ENCODE results near the gene E2F4. TPM values are rescaled to one million over a fixed set of nuclear protein-coding genes. Genes with fewer than 3 reads are reported as not detected.

E2F4 gene
- total and polyA plus RNA-seq, 10 of the 15 experiments (the other 5 are each of a cell fraction or from before 2014, with no cell fraction given) = 11.7 to 132 (median 95.9) TPM

DNA sequence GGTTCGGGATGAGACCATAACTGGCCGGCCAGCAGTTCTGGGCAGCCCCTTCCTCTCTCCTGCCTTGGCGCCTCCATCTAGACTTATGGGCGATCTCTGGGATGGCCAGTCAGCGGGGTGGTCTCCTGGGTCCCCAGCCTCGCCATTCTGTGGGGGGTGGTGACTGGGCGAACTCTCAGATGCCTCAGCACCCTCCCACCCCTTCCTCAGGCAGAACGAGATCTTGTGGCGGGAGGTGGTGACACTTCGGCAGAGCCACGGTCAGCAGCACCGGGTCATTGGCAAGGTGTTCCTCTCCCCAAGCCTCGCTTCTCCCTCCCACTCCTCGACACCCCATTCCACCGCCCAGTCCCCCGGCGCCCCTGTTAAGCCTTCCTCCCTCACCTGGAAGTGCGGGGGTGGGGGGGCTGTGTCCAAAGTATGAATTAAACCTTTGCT is 25.8 kb upstream of the E2F4 start:
- BruUV-seq (replicated peaks) = no TSS peak
- Histone ChIP-seq H3K79me2 (ENCODE audit: control insufficient read depth, insufficient read depth, low read length) (no peaks in the 10 kb centered on the region), H3K9me3 (replicated peaks; ENCODE audit: control insufficient read depth, insufficient read depth, low read length) (no peaks in the 10 kb centered on the region; the same call in 2 of the 3 replicates), H3K4me3 (no peak overlapping the region), H3K9ac (ENCODE audit: control insufficient read depth, insufficient read depth, low read length) (no peak overlapping the region), H4K20me1 (ENCODE audit: control insufficient read depth, insufficient read depth) (no peaks in the 10 kb centered on the region; the same call in 1 of the 2 replicates), H3K27ac (ENCODE audit: control insufficient read depth, insufficient read depth) (no peak overlapping the region), H3K36me3 (ENCODE audit: control insufficient read depth in 2 of 2, insufficient read depth in 2 of 2, low read length in 1 of 2) (no peaks in the 10 kb centered on the region), H2AFZ (ENCODE audit: control insufficient read depth, low read depth, low read length) (no peak overlapping the region), H3K27me3 (replicated peaks in 1 of 2; ENCODE audit: control insufficient read depth in 2 of 2, insufficient read depth in 2 of 2, low read length in 1 of 2) (peaks cover 2 to 18% of the 10 kb centered on the region in 2 experiments), H3K4me2 (ENCODE audit: control insufficient read depth, insufficient read depth) (no peak overlapping the region), H3K4me1 (ENCODE audit: control insufficient read depth, insufficient read depth, low read length) (peaks cover 52% of the 10 kb centered on the region)
- POLR2A ChIA-PET = no interaction called here
- intact Hi-C loops (cut with micrococcal nuclease; ENCODE audit: unreplicated experiment) (no loop called here), in situ Hi-C loops (cut with MboI) (no loop called here)
- no peak for FAIRE-seq
- TF ChIP-seq, protein P1, sequence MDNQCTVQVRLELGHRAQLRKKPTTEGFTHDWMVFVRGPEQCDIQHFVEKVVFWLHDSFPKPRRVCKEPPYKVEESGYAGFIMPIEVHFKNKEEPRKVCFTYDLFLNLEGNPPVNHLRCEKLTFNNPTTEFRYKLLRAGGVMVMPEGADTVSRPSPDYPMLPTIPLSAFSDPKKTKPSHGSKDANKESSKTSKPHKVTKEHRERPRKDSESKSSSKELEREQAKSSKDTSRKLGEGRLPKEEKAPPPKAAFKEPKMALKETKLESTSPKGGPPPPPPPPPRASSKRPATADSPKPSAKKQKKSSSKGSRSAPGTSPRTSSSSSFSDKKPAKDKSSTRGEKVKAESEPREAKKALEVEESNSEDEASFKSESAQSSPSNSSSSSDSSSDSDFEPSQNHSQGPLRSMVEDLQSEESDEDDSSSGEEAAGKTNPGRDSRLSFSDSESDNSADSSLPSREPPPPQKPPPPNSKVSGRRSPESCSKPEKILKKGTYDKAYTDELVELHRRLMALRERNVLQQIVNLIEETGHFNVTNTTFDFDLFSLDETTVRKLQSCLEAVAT (IDR thresholded peaks at IDR 0.05) = peak; percentile 63
- TF ChIP-seq ZNF622 (IDR thresholded peaks at IDR 0.05) (no peak), RFX5 (IDR thresholded peaks at IDR 0.05; ENCODE audit: low read depth, low read length) (no peak)
- WGBS (ENCODE audit: insufficient coverage, insufficient replicate concordance, low lambda C conversion rate, missing lambda C conversion rate) = 54% methylated on average over 15 of the region's 18 CpGs
- no peak for DNase-seq (ENCODE audit: low read depth, low spot score)
- CTCF ChIA-PET = interaction anchor here (0.7 to 1.3 kb wide), 4 partner anchors 9 to 62 kb away, joined by 3 to 6 read pairs (median 4); no protein-coding TSS in a partner anchor
- SMC1A ChIA-PET (ENCODE audit: uncharacterized antibody, unreplicated experiment) = interaction anchor here (1.0 kb wide), 1 partner anchor 19 kb away, joined by 3 read pairs; no protein-coding TSS in a partner anchor
- RAD21 ChIA-PET (ENCODE audit: unreplicated experiment) = no interaction called here
- ATAC-seq = no peak

DNA sequence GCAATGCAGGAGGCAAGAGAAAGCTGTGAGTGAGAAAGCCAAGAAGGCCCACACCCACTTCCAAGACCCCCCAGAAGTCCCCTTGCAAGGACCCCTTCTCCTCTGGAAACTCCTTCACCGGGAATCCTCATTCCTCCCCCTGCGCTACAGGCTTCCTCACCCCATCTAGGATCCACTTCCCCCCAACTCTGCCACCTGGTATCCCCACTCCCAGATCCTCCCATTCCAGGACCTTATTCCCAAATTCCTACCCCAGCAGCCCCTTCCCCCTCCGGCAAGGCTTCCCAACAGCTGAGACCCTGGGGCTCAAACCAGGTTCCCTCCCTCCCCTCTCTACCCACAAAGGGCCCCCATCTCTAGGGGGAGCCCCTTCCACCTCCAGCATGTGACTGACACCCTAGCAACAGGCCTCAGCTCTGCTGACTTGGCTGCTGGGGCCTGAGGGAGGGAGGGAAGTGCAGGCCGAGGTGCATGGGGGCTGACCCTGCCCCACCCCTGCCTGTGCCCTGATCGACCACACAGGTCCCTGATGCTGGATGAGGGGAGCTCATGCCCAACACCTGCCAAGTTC is 25.3 kb upstream of the E2F4 start:
- WGBS (ENCODE audit: insufficient coverage, insufficient replicate concordance, low lambda C conversion rate, missing lambda C conversion rate) = 58% methylated on average over 5 of the region's 5 CpGs
- TF ChIP-seq KAT2A (conservative IDR thresholded peaks at IDR 0.05; ENCODE audit: control insufficient read depth, low read depth, low read length) (no peak), SMAD1 (IDR thresholded peaks at IDR 0.05; ENCODE audit: low read depth, partially characterized antibody) (no peak), HDAC6 (IDR thresholded peaks at IDR 0.05; ENCODE audit: unreplicated experiment) (no peak), EP300 (IDR thresholded peaks at IDR 0.05; ENCODE audit: borderline replicate concordance in 1 of 2, control insufficient read depth in 1 of 2, low read depth in 2 of 2, low read length in 2 of 2) (no peak), TAF1 (IDR thresholded peaks at IDR 0.05; ENCODE audit: borderline replicate concordance, low read depth, low read length) (no peak)
- TF ChIP-seq, protein P2, sequence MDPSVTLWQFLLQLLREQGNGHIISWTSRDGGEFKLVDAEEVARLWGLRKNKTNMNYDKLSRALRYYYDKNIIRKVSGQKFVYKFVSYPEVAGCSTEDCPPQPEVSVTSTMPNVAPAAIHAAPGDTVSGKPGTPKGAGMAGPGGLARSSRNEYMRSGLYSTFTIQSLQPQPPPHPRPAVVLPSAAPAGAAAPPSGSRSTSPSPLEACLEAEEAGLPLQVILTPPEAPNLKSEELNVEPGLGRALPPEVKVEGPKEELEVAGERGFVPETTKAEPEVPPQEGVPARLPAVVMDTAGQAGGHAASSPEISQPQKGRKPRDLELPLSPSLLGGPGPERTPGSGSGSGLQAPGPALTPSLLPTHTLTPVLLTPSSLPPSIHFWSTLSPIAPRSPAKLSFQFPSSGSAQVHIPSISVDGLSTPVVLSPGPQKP (IDR thresholded peaks at IDR 0.05; ENCODE audit: low read depth, low read length) = no peak
- TF ChIP-seq, protein P3, sequence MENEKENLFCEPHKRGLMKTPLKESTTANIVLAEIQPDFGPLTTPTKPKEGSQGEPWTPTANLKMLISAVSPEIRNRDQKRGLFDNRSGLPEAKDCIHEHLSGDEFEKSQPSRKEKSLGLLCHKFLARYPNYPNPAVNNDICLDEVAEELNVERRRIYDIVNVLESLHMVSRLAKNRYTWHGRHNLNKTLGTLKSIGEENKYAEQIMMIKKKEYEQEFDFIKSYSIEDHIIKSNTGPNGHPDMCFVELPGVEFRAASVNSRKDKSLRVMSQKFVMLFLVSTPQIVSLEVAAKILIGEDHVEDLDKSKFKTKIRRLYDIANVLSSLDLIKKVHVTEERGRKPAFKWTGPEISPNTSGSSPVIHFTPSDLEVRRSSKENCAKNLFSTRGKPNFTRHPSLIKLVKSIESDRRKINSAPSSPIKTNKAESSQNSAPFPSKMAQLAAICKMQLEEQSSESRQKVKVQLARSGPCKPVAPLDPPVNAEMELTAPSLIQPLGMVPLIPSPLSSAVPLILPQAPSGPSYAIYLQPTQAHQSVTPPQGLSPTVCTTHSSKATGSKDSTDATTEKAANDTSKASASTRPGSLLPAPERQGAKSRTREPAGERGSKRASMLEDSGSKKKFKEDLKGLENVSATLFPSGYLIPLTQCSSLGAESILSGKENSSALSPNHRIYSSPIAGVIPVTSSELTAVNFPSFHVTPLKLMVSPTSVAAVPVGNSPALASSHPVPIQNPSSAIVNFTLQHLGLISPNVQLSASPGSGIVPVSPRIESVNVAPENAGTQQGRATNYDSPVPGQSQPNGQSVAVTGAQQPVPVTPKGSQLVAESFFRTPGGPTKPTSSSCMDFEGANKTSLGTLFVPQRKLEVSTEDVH (IDR thresholded peaks at IDR 0.05; ENCODE audit: low read depth, partially characterized antibody) = no peak

More for the DNA sequence above, 25.3 kb upstream of the E2F4 start:
- ATAC-seq (no peak), FAIRE-seq (no peak), DNase-seq (ENCODE audit: low read depth, low spot score) (no peak)
- Histone ChIP-seq H3K4me3 (no peak overlapping the region), H2AFZ (ENCODE audit: control insufficient read depth, low read depth, low read length) (no peak overlapping the region), H3K27ac (ENCODE audit: control insufficient read depth, insufficient read depth) (no peak overlapping the region), H4K20me1 (ENCODE audit: control insufficient read depth, insufficient read depth) (no peaks in the 10 kb centered on the region; the same call in 1 of the 2 replicates), H3K79me2 (ENCODE audit: control insufficient read depth, insufficient read depth, low read length) (no peaks in the 10 kb centered on the region), H3K27me3 (replicated peaks in 1 of 2; ENCODE audit: control insufficient read depth in 2 of 2, insufficient read depth in 2 of 2, low read length in 1 of 2) (peaks cover 2 to 18% of the 10 kb centered on the region in 2 experiments), H3K4me1 (ENCODE audit: control insufficient read depth, insufficient read depth, low read length) (peaks cover 49% of the 10 kb centered on the region), H3K9ac (ENCODE audit: control insufficient read depth, insufficient read depth, low read length) (no peak overlapping the region), H3K36me3 (ENCODE audit: control insufficient read depth in 2 of 2, insufficient read depth in 2 of 2, low read length in 1 of 2) (no peaks in the 10 kb centered on the region), H3K4me2 (ENCODE audit: control insufficient read depth, insufficient read depth) (no peak overlapping the region), H3K9me3 (replicated peaks; ENCODE audit: control insufficient read depth, insufficient read depth, low read length) (no peaks in the 10 kb centered on the region; the same call in 2 of the 3 replicates)
- ChIA-PET POLR2A (interaction anchor here (1.0 kb wide), 1 partner anchor 11 kb away, joined by 3 read pairs; no protein-coding TSS in a partner anchor), RAD21 (ENCODE audit: unreplicated experiment) (no interaction called here), SMC1A (ENCODE audit: uncharacterized antibody, unreplicated experiment) (interaction anchor here (1.0 to 1.1 kb wide), 2 partner anchors 18 to 149 kb away, joined by 3 read pairs; no protein-coding TSS in a partner anchor), CTCF (interaction anchor here (0.7 to 5.4 kb wide), 5 partner anchors 7 to 149 kb away, joined by 3 to 60 read pairs (median 6); partner anchors contain the start of genes FBXL8 and TRADD)
- intact Hi-C loops (cut with micrococcal nuclease; ENCODE audit: unreplicated experiment) = no loop called here
- BruUV-seq (replicated peaks) = no TSS peak
- in situ Hi-C loops (cut with MboI) = no loop called here
